HG03460 (cell line): Measurements from ENCODE around the gene PCDH9.

Experiments
- ATAC-seq: cut with Tn5 transposase; IDR thresholded peaks from one replicate; pipeline ENCODE4 v1.9.1; 2021; ENCODE audit not compliant: unreplicated experiment

The PCDH9 gene

GRCh38 chr13:66691149-66691548 is 539.0 kb downstream of the PCDH9 start:
- no peak for ATAC-seq

- ATAC-seq: no peak
Measured at GRCh38 chr13:66689628-66690027, 540.5 kb downstream of the PCDH9 start.

DNA sequence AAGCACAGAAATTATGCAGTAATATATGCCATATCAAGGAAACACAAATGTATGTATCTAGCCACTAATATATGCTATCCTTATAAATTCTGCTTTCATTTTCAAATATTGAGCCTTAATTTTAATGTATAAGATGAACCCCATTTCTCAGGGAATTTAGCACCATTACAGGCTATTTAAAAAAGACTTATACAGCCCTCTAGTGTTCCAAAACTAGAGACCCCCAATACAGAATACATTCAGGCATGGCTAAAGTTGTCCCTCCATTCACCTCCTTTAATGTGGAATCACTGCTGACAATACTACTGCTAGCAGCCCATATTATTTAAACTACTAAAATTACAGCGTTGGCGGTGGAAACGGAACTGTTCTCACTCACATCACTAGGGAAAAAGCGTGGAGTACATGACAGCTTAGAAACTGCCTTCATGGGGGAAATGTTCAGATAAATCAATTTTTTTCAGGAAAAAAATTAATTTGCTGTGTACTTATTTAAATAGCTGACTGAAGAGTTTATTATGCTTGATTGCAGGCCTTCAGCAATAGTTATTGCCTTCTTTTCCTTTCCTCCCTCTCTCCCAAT is 541.0 kb downstream of the PCDH9 start:
- no peak for ATAC-seq

GRCh38 chr13:66681403-66681802 is 548.7 kb downstream of the PCDH9 start:
- ATAC-seq: no peak

DNA sequence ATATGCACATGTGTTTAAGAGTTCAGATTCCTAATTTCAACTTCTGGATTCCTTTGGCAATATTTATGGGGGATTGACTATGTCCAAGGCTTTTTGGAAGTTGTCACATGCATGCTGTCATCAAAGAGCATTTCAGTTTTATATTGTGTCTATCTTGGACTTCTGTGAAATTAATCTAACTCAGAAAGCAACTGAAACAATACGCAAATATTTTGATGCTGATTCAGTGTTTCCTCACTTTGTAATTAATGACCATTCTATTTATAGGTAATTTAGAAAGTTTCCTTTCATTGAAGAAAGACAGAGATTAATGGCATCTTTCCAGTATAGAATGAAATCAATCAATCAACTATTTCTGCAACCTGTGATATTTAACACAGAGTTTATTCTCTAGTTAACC is 550.1 kb downstream of the PCDH9 start:
- no peak for ATAC-seq

DNA sequence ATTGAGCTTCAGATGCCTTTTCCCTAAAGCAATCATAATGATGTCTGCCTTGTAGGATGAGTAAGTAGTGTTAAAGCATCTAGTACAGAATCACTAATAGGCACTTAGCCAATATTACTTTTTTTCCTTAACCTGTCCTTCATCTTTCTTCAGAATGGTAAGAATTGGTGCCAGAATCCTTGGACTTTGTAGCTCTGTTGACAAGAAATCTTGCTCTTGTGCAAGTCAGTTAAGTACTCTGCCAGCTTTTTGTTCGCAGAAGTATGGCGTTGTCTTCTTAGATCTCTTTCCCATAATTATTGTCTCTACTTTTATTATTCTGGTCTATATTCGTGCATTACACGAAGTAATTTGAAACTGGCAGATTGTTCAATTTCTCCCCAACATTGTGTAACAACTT is 554.5 kb downstream of the PCDH9 start:
- no peak for ATAC-seq

DNA sequence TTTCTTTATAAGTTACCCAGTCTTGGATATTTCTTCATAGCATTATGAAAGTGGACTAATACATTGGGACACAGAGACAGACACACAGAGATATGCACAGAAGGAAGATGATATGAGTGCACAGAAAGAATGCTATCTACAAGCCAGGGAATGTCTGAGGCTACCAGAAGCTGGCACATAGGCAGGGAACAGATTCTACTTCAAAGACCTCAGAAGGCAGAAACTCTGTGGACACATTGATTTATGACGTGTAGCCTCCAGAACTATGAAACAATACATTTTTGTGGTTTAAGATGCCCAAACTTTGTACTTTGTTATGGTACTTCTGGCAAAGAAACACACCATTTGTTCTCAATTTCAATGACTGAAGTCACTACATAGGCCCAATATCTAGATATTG is 556.7 kb downstream of the PCDH9 start:
- ATAC-seq: no peak

DNA sequence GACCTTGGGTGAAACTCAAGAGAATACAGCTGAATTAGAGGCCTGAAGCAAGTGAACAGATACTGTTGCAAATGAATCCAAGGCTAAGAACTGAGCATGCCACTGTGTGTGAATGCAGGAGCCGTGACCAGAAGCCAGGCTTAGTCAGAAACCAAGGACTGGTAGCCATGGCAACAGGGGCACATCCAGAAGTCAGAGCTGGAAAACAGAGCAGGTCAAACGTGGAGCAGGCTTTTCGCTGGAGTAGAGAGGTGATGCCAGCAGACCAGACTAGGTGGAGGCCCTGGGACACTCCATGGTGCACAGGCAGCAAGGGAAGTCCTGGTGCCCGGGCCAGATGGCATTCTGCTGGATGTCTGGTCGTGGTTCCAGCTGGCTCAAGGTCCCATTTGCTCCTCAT is 564.1 kb downstream of the PCDH9 start:
- no peak for ATAC-seq

GRCh38 chr13:66663711-66664110 is 566.4 kb downstream of the PCDH9 start:
- ATAC-seq: no peak

- ATAC-seq: no peak
Measured at GRCh38 chr13:66663206-66663605, 566.9 kb downstream of the PCDH9 start.

GRCh38 chr13:66661336-66661735 is 568.8 kb downstream of the PCDH9 start:
- no peak for ATAC-seq

DNA sequence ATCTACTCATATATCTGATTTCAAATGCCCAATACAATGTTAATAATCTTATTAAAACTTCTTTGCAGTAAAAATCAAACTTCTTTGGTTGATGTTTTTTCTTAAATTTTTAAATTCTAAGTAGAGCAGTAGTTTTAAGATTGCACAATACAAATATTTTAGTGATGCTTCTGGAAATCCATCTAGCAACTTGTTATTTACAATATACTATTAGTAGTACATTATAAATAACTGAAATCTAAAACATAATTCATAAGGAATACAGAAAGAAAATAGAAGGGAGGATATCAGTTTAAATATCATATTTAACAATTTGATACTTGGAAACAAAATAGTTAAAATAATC is 569.7 kb downstream of the PCDH9 start:
- ATAC-seq: no peak

DNA sequence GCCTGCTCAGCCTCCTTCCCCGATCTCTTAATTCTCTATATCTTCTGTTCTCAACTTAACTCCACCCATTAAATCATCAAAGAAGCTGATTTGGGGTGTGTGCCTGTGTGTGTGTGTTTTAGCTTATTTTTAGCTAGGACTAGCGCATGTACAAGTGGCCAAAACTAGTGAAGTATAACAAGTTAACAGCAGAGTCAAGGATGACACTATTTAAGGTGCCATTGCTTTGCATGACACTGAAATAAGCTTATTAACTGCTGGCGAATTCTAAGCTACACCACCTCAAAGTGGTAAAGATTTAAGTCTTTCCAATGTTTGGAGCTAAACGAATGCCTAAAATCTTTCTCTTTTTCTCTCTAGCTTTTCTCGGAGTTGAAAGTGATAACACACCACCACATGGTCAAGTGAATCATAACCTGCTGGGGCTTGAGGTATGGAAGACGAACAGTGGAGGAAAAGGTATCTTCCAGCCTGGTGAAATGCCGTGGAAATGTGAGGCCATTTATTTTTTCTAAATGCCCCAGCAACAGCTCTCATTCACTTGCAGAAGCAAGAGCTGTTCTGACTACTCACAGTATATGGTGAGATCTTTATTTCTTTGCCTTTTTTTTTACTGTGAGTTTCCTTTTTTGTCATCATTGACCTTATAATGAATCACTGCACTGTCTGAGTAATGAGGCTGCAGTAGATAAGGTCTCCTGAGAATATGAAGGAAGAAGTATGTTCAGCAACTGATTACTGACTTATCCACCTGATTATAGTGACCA is 570.3 kb downstream of the PCDH9 start:
- ATAC-seq: peak; percentile 82

- ATAC-seq: no peak
Measured at GRCh38 chr13:66659286-66659685, 570.9 kb downstream of the PCDH9 start.

DNA sequence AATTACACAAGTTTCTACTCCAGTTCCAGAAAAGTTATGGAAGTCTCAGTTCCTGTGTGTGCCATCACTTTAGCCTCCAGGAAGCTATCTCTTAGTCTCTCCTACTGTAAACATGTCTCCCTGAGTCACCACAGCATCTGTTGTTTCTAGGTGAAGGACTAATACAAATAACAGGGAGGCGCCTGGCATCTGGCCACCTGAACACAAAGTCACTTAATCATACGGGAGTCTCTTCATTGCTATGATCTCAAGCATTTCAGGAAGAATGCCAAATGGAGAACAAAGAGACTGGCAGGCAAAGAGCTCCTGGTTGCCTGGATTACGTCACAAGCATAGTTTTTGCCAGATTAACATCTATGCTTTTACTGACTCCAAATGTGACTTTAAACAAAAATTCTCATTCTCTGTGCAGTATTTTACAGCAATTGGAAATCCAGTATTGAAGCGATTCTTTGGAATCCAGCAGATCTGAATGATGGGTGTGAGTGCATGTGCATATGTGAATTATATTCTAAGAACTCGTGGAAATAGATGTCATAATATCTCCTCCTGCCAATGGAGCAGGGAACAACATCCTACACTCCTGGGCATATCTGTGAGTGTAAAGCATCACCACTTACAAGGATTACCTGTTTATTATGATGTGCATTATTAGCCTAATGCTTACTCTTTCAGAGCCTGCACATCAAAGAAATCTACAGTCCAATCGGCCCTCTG is 572.8 kb downstream of the PCDH9 start:
- no peak for ATAC-seq

DNA sequence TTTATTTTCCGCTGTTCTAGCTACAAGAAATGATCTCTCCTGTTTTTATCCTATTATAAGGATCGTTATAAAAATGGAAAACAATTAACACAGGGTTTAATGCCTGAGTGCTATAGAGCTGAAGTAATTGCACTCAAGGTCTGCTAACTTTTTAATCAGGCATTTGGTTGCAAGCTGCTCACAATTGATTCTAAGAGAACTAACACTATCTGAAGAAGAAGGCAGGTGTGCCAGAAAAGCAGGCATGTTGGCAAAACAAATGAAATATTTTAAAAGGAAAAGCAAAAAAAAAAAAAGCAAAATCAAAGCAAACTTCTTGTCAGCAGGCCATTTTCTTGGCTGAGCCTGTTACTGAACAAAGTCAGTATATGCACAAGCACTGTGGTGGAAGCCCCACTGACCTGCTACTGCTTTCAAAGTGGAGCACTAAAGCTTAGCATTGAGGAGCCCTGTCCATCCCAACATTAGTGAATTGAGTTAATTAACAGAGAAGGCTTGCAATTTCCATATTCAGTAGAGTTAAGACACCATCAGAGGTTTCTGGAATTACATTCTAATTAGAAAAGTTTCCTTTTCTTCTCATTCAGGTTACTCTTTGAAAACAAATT is 574.2 kb downstream of the PCDH9 start:
- ATAC-seq: no peak

DNA sequence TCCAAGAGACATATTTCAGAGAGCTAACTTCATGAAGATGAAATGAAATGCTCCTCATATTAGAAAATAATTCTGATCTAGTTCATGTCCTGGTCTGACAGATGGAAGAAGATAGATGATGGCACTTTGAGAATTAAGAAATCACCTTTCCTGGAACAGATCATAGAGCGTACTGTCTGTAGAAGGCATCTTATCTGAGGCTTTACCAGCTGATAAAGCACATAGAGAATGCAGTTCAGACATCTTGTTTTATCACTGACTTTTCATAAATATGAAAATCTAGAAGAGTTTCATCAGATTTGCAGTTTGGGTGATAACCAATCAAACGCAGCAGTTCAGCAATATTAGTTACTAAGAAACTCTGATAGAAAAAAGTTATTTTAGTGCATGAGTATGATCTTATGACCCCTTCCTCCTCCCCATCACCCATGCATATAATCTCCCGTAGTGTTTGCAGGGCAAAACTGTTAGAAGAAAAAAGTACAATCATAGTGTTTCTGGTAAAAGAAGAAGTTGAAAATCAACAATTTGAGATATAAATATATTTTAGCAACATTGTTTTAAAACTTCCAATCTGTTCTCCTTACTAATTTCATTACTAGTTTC is 585.2 kb downstream of the PCDH9 start:
- no peak for ATAC-seq

DNA sequence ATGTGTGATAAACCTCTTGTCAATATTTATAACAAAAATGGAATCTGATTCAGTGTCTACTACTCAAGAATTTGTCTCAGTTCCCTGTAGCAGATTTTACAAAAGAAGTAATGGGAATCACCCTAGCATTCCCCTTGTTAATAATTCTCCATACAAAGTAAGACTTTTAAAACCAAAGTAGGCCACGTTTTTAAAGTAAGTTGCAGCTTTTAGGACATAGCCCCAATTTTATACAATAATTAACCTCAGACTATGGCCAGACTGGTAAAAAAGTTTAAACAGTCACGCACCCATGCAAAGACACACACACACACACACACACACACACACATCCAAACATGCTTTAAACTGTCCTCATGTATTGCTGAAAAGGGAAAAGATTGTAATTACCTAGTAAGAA is 589.9 kb downstream of the PCDH9 start:
- peak; percentile 47 for ATAC-seq

DNA sequence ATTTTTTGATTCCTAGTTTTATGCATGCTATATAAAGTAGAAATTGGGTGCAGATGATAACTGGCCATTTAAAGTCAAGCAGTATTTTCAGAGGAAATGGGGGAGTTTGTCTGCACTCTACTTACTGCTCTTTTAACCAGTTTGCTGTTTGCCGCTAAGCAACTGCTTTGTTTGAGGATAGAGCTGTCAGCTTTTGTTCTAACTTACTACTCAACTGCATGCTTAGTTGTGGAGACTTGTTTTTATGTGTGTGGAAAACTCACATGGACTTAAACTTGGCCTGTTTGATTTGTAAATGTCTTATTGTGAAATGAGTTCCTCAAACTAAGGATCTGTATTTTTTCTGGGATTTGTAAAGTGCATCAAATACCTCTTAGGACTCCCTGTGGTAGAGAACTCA is 591.1 kb downstream of the PCDH9 start:
- no peak for ATAC-seq

- no peak for ATAC-seq
Measured at GRCh38 chr13:66635526-66635925, 594.6 kb downstream of the PCDH9 start.

DNA sequence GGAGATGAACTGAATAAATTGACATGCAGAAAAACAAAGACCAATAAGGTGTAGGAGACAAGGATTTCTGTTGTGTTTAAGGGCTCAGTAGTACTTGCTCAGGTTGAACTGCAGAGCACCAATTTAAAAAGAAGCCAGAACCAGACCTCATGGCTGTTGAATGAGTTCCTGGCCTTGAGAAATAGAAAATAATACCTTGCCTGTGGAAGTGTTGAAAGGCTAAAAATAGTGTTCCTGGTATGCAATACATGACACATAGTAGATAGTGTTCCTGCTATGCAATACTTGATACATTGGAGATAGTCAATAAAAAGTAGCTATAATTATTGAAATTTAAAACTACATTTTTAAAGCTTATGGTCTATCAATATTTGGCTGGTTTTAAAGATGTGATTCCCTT is 595.8 kb downstream of the PCDH9 start:
- ATAC-seq: no peak

- ATAC-seq: no peak
Measured at GRCh38 chr13:66627512-66627911, 602.6 kb downstream of the PCDH9 start.
